GM19324 (cell line): ENCODE results near the gene EGR2.
"Not testable (repeated sequence)": the region's sequence is repeated elsewhere in the genome, so short reads cannot be mapped to it uniquely, and the experiment has no call there.

Experiments
- ATAC-seq: cut with Tn5 transposase; IDR thresholded peaks from one replicate; pipeline ENCODE4 v1.9.1; 2021; ENCODE audit warnings: mild to moderate bottlenecking, moderate library complexity; ENCODE audit not compliant: unreplicated experiment, low FRiP score

Gene EGR2

DNA sequence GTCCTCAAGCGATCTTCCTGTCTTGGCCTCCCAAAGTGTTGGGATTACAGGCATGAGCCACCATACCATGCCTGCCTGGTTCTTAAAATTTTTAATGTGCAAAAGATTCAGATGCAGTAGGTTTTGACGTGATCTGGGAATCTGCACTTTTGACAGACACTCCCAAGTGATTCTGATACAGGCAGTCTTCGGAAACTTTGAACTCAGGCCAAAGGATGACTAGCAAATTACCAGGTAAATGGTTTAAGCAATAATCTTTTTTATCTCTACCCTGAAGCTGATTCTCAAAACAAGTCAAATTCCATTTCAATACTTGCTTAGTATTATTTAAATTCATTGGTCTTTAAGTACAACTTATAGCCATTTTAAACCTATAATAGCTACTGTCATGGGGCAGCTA, 14.3 kb downstream of the EGR2 start:
- ATAC-seq: no peak

DNA sequence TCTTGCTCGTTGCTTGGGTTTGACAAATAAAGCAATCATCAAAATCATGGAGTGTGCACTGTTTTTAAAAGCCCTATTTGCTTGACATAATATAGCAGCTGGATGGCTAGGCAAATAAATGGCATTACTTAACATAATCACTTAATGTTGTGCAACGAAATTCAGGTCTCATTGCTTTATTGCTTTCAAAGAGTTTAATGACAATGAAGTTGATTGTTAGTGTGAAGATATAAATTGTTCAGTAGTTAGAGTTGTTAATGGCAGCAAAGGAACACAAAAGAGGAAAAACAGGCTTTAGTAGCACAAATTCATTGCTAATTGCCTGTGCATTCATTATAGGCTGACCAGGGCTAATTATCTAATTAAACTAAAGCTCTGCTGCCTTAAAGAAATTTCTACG, 19.3 kb downstream of the EGR2 start:
- ATAC-seq: no peak

DNA sequence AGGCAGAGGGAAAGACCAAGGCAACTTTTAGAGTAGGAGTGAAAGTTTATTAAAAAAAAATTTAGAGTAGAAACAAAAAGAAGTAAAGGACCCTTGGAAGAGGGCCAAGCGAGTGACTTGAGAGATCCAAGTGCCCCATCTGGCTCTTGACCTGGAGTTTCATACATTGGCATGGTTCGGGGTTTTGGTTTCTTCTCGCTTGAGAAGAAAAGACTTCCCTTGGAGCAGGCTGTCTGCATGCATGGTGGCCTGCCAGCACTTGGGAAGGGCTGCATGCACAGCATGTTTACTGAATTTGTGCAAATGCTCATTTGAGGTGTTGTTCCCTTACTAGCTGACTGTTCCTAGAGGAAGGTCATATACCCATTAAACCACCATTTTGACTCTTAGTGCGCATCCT, 20.4 kb downstream of the EGR2 start:
- no peak for ATAC-seq

- ATAC-seq: no peak
These were observed 21.1 kb downstream of the EGR2 start for GRCh38 chr10:62795100-62795499.

DNA sequence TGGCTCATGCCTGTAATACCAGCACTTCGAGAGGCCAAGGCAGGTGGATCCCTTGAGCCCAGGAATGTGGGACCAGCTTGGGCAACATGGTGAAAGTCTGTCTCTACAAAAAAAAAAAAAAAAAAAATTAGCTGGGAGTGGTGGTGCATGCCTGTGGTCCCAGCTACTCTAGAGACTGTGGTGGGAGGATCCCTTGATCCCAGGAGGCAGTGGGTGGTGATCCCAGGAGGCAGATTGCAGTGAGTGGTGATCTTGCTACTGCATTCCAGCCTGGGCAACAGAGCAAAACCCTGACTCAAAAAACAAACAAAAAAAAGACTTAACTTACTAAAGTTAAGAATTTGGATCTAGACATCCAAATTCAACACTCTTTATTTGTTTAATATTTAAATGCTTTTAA, 21.9 kb downstream of the EGR2 start:
- no peak for ATAC-seq

DNA sequence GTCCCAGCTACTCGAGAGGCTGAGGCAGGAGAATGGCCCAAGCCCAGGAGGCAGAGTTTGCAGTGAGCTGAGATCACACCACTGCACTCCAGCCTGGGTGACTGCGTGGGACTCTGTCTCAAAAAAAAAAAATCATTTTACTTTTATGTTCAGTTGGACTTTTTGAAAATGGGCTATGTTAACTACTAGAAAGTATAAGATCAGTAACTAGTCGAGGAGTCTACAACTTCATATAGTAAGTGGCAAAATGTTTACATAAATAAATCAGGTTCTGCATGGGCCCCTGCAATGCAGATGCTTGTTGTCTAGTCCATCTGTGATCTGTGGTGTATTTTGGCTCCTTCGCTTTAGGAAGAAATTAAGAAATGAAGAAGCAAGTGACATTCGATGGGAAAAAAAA, 23.9 kb downstream of the EGR2 start:
- no peak for ATAC-seq

DNA sequence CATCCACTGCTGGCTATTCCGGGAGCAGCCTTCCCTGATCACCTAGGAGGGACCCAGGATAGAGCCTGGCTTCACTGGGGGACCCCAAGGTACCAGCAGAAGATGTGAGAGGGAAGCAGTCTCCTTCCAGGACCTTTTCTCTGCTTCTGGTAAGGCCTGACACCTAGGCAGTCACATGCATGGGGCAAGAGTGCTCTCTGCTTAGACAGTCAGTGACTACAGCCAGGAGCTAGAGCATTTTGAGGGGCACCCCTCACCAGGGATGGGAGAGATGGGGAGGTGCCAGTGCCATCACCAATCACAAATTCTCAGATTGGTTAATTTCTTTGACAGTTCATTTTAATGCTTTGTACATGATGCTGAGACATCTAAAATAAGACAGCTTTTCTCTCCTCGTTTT, 25.6 kb downstream of the EGR2 start:
- ATAC-seq: no peak

GRCh38 chr10:62790019-62790555, 26.1 kb downstream of the EGR2 start:
- ATAC-seq: no peak

DNA sequence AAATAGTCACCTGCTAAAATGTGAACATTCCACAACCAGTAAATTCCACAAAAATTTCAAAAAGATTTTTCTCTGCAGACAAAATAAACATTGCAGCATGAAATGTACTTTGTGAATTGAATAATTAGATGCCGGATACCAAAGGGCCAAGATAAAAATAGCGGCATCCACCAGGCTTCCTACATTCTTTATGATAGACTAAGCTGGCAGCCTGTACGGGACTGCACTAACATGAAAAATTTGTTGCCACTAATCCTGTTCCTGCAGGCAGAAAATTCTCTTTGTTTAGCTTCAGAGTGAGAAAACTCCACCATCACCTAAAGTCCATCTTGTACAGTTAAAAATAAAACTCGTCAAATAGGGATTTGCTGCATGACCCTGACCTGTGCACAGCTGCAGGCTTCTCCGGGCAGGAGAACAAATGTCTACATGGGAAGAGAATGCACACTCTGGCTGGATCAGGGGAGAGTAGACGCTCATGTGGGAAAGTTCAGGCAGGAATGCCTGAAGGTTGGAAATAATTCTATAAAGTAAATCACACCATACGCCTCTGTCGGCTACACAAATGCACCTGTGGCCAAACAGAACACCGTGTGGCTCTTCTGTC, 27.2 kb downstream of the EGR2 start:
- ATAC-seq: no peak

- ATAC-seq: not testable (repeated sequence)
These were observed 27.9 kb downstream of the EGR2 start for GRCh38 chr10:62788285-62788684.

DNA sequence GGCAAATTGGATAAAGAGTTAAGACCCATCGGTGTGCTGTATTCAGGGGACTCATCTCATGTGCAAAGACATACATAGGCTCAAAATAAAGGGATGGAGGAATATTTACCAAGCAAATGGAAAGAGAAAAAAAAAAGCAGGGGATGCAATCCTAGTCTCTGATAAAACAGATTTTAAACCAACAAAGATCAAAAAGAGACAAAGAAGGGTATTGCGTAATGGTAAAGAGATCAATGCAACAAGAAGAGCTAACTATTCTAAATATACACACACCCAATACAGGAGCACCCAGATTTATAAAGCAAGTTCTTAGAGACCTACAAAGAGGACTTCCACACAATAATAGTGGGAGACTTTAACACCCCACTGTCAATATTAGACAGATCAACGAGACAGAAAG, 31.6 kb downstream of the EGR2 start:
- not testable (repeated sequence) for ATAC-seq

GRCh38 chr10:62779487-62780248, 36.5 kb downstream of the EGR2 start:
- ATAC-seq: peak; percentile 94

GRCh38 chr10:62778125-62778524, 38.0 kb downstream of the EGR2 start:
- no peak for ATAC-seq

GRCh38 chr10:62772186-62772974, 43.8 kb downstream of the EGR2 start:
- ATAC-seq: no peak

GRCh38 chr10:62769574-62770242, 46.5 kb downstream of the EGR2 start:
- no peak for ATAC-seq

DNA sequence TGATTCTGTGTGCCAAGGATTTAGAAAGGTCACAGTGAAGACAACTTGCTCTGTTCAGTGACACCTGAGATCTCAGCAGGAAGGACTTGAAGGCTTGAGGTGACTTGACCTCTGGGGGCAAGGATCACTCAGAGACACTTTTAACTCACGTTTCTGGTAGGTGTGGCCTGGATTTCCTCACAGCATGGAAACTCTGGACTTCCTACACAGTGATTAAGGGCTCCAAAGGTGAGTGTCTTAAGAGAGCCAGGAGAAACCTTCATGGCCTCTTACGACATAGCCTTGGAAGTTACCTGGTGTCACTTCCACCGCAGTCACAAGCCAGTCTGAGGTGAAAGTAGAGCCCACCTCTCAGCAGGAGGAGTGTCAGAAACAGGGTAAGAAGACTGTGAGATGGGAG, 49.8 kb downstream of the EGR2 start:
- ATAC-seq: no peak

GRCh38 chr10:62765726-62766125, 50.4 kb downstream of the EGR2 start:
- no peak for ATAC-seq

DNA sequence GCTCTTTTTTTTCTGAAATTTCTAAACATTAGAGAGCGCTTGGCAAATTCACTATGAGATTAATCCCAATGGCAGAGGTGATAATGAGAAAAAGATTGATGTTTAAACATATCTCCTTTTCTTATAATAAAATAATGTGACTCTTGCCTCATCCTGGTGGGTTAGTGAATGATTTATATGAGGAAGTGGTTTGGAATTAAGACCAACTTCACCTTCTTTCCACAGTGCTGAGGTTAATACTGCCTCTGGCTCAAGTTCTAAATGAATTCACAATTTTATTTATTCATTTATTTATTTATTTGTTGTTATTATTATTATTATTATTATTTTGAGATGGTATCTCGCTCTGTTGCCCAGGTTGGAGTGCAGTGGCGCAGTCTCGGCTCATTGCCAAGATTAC, 52.2 kb downstream of the EGR2 start:
- no peak for ATAC-seq

DNA sequence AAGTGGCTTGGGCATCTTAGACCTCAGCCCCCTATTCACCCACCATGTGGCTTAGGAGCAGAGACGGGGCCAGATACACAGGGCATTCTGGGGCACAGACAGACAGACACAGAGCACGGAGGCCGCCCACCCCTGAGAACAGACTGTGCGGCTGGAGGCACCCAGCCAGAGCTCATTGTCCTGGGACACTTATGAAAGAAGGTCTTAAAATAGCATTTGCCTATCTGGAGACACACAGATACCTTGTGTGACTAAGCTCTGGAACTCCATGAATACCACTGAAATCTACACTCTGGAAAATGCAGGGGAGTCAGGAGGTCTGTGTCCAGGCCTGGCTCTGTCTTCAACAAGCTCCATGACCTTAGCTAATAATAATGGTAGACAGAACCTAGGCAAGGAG, 53.0 kb downstream of the EGR2 start:
- ATAC-seq: no peak
